Erythroblast (primary cell): ENCODE measurements around the gene DOCK1.

Experiments
- GATA1 ChIP-seq: IDR thresholded peaks from 2 replicates; pipeline ENCODE4 v1.6.1; 2011; ENCODE audit warnings: low read depth, mild to moderate bottlenecking, control low read depth, low read length, moderate library complexity
- POLR2A ChIP-seq: IDR thresholded peaks from 2 replicates; pipeline ENCODE4 v1.6.1; 2011; ENCODE audit warnings: mild to moderate bottlenecking, low read length

DNA sequence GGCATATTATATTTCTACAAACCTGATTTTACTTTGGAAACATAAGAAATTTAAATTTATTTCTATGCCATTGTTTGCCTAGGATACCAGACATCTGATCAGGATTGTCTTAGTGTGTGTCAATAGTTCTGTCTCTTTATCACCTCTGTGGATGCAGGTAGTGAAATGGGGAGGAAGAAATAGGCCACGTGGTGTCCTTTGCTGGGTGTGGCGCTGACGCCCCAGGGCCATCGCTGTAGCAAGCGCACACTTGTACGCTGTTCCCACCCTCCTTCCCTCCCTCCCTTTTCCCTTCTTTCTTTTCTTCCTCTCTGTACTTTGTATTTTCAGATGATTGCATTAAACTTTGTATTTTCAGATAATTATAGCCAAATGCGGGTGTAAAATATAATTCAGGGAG, 5.0 kb downstream of the DOCK1 start:
- no peak for TF ChIP-seq POLR2A
- TF ChIP-seq GATA1 = no peak
